ENCODE measurements around the gene MXD4.
A peak's percentile ranks its signal among the peaks of the same experiment; 100 is the strongest.

Gene MXD4, protein sequence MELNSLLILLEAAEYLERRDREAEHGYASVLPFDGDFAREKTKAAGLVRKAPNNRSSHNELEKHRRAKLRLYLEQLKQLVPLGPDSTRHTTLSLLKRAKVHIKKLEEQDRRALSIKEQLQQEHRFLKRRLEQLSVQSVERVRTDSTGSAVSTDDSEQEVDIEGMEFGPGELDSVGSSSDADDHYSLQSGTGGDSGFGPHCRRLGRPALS

DNA sequence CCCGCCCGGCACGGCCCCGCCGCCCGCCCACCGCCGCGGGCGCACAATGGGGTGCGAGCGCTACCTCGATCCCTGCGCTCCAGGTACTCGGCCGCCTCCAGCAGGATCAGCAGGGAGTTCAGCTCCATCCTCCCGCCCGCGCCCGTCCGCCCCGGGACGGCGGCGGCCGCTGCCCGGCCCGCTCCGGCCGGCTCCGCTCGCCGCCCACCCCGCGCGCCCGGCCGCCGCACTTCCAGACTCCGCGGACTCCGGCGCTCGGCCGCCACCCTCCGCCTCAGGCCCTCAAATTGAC is at the start of gene MXD4:
TSS of gene MXD4 (minus strand) at position 257 of the 292 bp plus-strand sequence. CDS start at position 128, 129 bp downstream.
- DNase-seq (ENCODE audit: low spot score): no peak

DNA sequence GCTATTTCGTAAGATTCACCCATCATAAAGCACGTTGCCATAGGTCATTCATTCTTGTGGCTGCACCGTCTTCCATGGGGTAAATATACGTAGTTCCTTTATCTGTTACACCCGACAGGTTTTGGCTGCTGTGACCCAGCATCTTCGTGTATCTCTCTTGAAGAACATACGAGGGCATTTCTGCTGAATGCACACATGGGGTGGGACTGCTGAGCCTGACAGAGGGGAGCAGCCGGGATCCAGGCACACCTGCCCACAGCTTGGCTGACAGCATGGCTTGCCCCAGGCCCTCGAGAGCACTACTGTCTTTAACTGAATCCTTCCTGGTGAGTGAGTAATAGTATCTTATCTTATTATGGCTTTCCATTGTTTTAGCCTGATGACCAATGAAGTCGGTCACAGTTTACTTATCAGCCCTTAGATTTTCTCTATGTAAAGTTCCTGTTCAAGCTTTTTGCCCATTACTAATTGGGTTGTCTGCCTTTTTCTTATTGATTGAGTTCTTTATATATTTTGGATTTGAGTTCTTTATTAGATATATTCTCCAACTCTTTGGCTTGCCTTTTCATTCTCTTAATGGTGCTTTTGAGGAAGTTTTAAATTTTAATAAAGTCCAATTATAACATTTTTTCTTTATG is 45.0 kb upstream of the MXD4 start:
- no peak for DNase-seq (ENCODE audit: low spot score)

DNA sequence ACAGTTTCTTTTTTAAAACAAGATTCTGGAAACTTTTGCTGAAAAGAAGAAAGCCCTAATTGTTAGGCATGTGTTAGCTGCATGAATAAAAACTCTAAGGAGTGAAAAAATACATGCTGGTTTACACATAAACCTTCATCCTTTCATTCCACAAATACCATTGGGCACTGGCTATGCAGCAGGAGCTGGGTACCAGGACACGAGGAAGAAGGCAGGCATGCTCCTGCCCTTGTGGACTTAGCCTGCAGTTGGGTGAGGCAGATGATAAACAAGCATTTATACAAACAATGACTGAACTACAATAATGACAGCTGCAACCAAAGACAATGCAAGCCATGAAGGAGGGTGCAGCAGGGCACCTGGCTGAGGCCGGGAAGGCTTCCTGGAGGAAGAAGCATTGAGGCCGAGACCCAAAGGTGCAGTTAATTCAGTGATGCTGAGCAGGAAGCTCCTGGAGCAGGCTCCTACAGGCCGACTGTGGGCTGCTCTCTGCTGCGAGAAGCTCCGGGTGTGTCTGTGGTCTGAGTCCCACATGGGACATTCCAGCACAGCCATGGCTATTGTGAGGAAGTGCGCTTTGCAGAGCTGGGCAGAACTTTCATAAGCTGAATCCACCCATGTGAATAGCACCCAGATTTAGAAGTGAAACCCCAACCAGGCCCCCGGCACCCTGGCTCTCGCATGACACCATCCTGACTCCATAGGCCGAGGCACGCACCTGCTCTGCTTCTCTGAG is 44.0 kb upstream of the MXD4 start:
- DNase-seq (ENCODE audit: low spot score): peak; percentile 3

DNA sequence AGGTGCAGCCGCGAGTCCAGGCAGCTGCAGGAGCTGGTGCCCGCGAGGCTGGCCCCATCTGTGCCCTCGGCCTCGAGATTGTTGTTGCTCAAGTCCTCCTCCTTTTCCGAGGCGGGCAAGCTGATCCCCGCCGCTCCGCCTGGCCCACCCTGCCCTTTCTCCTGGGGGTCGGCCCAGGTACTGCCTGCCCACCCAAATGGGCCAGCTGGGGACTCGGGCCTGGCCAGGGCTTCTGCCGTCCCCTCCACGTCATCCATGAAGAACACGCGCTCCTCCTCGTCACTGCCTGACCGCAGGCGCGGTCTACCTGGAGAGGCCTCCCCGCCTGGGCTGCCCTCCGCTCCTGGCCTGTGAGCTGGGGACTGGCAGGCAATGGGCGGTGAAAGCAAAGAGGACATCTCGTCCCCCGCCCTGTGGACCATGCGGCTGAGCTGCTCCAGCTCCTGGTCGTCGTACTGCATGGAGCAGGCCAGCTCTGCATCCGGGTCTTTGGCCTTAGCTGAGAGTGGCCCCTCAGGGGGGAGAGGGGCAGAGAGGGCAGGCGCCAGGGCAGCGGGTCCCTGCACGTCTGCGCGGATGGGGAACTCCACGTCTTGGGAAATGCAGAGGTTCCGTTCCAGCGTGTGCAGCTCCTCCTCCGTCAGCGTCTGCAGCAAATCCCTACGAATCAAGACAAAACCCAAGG is 43.1 kb upstream of the MXD4 start:
- DNase-seq (ENCODE audit: low spot score): peak; percentile 0

GRCh38 chr4:2304321-2304876 is 42.5 kb upstream of the MXD4 start:
- peak; percentile 0 for DNase-seq (ENCODE audit: low spot score)

DNA sequence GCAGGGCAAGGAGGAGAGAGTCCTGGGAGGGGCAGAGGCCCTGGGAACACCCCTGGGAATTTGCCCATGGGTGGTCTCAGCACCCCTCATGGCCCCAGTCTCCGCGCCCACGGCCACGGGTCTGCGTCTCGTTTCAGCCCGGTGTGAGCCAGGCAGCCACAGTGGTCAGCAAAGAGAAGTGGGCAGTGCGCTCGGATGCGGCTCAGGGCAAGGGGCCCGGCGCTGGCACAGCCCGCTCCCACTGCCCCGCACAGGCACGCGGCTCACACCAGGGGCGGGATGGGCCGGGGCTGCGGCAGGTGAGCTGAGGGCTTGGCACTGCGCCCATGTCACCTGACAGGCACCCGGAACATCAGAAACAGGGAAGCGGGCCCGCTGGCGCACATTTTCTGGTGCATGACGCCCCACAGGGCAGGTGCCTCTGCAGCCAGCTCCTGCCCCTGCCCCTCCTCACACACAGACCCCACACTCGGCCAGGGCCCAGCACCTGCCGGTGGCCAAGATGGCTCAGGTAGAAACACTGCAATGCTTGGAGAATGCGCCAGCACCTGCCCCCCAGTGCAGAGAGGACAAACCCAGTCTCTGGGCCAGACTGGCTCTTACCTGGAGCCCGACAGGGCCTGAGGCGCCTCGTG is 41.9 kb upstream of the MXD4 start:
- DNase-seq (ENCODE audit: low spot score): no peak

DNA sequence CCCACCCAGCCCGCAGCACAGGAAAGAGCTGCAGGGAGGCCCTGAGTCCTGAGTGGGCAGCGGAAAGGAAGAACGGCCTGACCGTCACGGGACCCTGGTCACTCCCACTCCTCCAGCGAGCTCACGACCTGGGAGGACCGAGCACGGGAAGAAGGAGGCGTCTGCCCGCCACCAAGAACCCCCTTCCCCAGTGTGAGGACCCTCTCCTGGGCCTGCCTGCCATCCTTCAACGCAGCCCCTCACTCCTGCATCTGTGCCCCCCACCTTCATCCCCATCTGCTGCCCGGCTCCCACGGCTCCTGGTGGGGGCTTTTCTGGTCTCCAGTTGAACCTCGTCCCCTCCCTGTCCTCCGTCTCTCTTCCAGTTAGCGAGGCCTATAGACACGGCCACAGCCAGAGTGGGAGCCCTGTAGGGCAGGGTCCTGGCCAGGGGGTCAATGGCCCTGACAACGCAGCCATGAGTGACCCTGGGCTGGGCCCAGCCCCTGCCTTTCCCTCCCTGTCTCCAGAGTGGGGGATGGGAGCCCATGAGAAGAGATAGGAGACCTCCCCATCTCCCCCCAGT is 41.3 kb upstream of the MXD4 start:
- DNase-seq (ENCODE audit: low spot score): no peak

DNA sequence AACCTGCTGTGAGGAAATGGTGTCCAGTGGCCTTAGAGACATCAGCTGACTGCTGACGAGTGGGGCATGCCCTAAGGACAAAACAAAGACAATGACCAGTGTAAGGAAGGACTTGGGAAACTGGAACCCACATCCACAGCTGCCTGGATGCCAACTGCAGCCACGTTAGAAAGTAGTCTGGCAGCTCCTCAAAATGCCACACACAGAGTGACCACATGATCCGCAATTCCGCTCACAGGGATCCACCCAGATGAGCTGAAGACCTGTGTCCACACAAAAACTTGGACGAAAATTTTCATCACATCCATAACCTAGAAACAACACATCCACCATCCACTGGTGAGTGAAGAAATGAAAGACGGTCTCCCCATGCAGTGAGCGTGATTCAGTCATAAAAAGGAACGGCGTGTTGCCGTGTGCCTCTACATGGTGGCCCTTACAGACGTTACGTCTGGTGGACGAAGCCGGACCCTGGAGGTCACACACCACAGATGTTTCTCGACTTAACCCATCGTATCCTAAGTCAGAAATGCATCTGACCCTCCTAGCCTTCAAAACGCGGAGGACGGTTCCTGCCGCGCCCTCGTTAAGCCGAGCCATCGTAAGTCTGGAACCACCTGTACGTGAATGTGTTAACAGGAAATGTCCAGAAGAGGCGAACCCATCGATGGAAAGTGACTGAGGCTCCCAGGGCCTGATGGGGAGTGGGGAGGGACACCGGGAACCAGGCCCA is 40.6 kb upstream of the MXD4 start:
- no peak for DNase-seq (ENCODE audit: low spot score)

- DNase-seq (ENCODE audit: low spot score): no peak
Observed at GRCh38 chr4:2301806-2302205, 39.9 kb upstream of the MXD4 start.

GRCh38 chr4:2301225-2301642 is 39.3 kb upstream of the MXD4 start:
- no peak for DNase-seq (ENCODE audit: low spot score)

DNA sequence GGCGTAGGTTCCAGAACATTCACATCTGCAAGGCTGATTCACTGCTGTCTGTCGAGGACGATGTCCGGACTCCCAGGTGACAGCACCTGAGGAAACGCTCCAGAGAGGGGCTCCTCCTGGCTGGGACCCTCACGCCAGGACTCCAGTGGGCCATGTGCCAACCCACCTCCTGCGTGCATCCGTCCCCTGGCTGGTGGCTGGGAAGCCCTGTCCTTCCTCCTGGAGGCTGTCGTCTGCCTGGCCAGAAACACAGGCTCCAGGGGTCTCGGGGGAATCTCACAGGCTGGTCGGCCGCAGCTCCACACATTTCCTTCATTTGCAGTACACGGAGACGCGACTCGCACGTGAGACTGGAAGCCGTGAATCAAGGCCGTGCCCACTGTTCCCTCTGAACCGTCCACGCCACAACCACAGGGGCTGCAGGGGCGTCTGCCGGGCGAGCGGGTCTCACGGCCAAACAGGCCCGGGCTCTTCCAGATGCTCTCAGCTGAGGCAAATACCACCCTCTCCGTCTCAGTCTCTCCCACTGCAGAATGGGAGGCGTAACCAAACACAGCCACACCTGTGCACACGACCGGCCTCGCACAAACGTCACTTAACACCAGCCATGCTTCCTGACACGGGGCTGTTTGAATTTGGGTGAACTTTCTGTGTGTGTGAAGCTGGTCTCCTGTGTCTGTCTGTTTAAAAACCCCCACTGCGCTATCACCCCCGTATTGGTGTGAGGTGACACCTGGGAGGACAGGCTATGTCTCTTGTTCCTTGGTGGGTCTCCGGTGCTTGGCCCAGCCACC is 38.7 kb upstream of the MXD4 start:
- DNase-seq (ENCODE audit: low spot score): no peak

GRCh38 chr4:2299794-2300193 is 37.9 kb upstream of the MXD4 start:
- no peak for DNase-seq (ENCODE audit: low spot score)

GRCh38 chr4:2298532-2298991 is 36.7 kb upstream of the MXD4 start:
- DNase-seq (ENCODE audit: low spot score): peak; percentile 84

DNA sequence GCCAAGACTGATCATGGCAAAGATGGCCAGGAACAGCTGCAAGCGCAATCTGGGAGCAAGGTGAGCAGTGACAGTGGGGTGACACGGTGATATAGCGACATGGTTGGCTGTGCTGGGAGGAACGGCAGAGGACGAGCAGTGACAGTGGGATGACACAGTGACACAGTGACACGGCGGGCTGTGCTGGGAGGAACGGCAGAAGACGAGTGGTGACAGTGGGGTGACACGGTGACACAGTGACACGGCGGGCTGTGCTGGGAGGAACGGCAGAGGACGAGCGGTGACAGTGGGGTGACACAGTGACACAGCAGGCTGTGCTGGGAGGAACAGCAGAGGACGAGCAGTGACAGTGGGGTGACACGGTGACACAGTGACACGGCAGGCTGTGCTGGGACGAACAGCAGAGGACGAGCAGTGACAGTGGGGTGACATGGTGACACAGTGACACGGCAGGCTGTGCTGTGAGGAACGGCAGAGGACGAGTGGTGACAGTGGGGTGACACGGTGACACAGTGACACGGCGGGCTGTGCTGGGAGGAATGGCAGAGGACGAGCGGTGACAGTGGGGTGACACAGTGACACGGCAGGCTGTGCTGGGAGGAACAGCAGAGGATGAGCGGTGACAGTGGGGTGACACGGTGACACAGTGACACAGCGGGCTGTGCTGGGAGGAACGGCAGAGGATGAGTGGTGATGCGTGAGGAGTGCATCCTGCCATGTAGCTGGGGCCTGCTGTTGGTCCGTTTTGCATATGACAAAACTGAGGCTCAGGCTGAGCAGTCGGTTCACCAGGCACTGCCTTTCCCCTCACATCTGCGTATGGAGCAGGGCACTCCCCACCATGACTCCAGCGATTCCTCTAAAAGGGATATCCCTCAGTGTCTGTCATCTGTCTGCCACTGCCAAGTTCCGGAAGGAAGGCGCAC is 36.0 kb upstream of the MXD4 start:
- DNase-seq (ENCODE audit: low spot score): no peak

GRCh38 chr4:2296631-2297601 is 35.0 kb upstream of the MXD4 start:
- no peak for DNase-seq (ENCODE audit: low spot score)

DNA sequence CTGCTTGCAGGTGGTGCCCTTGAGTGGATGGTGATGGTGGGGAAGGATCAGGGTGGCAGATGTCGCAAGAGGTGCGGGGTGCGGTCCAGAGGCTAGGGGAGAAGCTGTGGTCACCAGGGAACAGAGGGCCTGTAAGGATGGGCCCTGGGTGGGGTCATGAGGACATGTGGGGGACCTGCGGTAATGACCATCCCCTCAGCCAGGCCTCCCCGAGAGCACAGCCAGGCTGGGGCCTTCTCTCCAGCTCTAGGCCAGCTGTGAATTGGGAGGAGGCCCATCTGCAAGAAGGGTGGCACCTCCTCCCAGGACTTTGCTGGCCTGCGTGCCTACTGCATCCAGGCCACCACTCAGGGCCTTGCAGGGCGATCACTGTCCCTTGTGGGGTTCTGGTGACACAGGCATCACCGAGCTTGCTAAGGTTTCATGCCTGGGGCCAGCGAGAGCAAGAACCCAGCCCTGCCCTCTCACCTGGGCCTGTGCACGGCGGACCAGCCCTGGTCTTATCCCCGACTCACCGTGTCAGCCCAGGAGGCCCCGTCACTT is 34.1 kb upstream of the MXD4 start:
- no peak for DNase-seq (ENCODE audit: low spot score)

- no peak for DNase-seq (ENCODE audit: low spot score)
Observed at GRCh38 chr4:2295500-2295899, 33.6 kb upstream of the MXD4 start.
